GM12872 (cell line): Measurements from ENCODE around the gene GLB1L2.

Experiments
- CTCF ChIP-seq: IDR thresholded peaks from 3 replicates; pipeline ENCODE4 v1.5.1; 2011; ENCODE audit warnings: low read depth, mild to moderate bottlenecking, low read length, moderate library complexity; ENCODE audit not compliant: insufficient read depth

Gene GLB1L2

DNA sequence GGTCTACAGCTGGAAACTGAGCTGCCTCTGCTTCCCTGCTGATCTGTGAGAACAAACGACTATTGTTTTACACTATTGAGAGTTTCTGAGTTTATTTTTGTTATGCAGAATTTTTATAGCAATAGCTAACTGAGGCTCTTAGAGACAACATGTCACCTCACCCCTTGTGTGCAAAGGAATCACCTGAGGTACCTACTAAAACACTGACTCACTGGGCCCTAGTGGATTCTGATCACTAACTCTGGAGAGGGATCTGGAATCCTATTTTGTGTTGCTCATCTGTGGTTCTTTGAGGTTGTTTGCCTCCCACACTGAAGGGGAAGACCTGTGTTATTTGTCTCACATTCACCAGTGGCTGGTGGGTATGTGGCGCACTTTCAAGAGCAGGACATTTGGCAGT, 93.6 kb downstream of the GLB1L2 start:
- TF ChIP-seq CTCF: no peak
